Osteocyte (in vitro differentiated cells): ENCODE results near the gene PPP1R18. TPM values are rescaled to one million over a fixed set of nuclear protein-coding genes. Genes with fewer than 3 reads are reported as not detected.

Experiments
- DNase-seq: peaks from one replicate; pipeline ENCODE4 v3.0.0; 2021; ENCODE audit warnings: mixed read lengths; ENCODE audit not compliant: unreplicated experiment; ENCODE audit errors: extremely low spot score
- H3K27ac Mint-ChIP-seq: one replicate; pipeline ENCODE4 v1.8.0; 2021; ENCODE audit warnings: mild to moderate bottlenecking, mixed read lengths; ENCODE audit not compliant: unreplicated experiment
- H3K27me3 Mint-ChIP-seq: one replicate; pipeline ENCODE4 v1.8.0; 2021; ENCODE audit warnings: mixed read lengths; ENCODE audit not compliant: unreplicated experiment
- H3K36me3 Mint-ChIP-seq: one replicate; pipeline ENCODE4 v1.8.0; 2021; ENCODE audit warnings: mixed read lengths; ENCODE audit not compliant: unreplicated experiment
- H3K4me1 Mint-ChIP-seq: one replicate; pipeline ENCODE4 v1.8.0; 2021; ENCODE audit warnings: mixed read lengths; ENCODE audit not compliant: unreplicated experiment
- H3K4me3 Mint-ChIP-seq: one replicate; pipeline ENCODE4 v1.8.0; 2021; ENCODE audit warnings: mild to moderate bottlenecking, moderate library complexity, mixed read lengths; ENCODE audit not compliant: unreplicated experiment
- H3K9me3 Mint-ChIP-seq: one replicate; pipeline ENCODE4 v1.8.0; 2021; ENCODE audit warnings: mixed read lengths; ENCODE audit not compliant: unreplicated experiment
- CTCF ChIP-seq: fragments of 200-600 bp; sonication (generic); IDR thresholded peaks from 2 replicates; pipeline ENCODE4 v1.5.0; 2021; ENCODE audit warnings: antibody characterized with exemption, mild to moderate bottlenecking, moderate library complexity
- total RNA-seq: library from RNA; stranded (reverse); gene quantifications from 2 replicates; pipeline ENCODE4 v1.2.1, GENCODE V29; 2021

Gene PPP1R18
- total RNA-seq, 1 donor from 2014 or later, result 134 TPM

GRCh38 chr6:30646450-30647241, 39.8 kb downstream of the PPP1R18 start, which contains the start of gene C6orf136:
C6orf136 (plus strand) TSS chr6:30647133; CDS start chr6:30647232, 99 bp downstream.
- Mint-ChIP-seq H3K27ac (peak within 1 kb of the TSS; percentile 74), H3K4me3 (peak within 1 kb of the TSS; percentile 83), H3K27me3 (no peaks in the 10 kb centered on the region), H3K36me3 (peaks cover 18% of the 10 kb centered on the region), H3K4me1 (peaks cover 15% of the 10 kb centered on the region), H3K9me3 (no peaks in the 10 kb centered on the region)
- TF ChIP-seq CTCF, result no peak
- peak; percentile 97 for DNase-seq

DNA sequence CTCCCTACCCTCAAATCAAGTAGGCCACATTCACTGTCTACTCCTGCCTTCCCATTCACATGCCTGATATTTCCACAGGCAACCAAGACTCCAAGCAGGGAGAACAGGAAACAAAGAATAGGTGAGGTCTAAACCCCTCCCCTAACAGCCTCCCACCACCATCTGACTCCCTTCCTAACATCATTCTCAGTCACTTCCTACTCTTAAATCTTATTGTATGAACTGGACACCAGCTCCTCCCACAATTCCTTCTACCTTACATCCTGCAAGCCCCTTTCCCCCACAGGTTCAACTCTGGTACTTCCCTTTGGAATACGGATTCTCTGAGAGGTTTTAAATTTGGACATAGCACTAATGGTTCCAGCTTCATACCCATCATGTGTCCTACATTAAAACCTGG, 40.5 kb downstream of the PPP1R18 start:
- TF ChIP-seq CTCF, result no peak
- Mint-ChIP-seq H3K36me3 (peaks cover 19% of the 10 kb centered on the region), H3K27me3 (no peaks in the 10 kb centered on the region), H3K9me3 (no peaks in the 10 kb centered on the region), H3K4me1 (peaks cover 15% of the 10 kb centered on the region), H3K4me3 (peak overlapping the region; percentile 83), H3K27ac (peak overlapping the region; percentile 4)
- DNase-seq, result no peak

- Mint-ChIP-seq H3K4me1 (peaks cover 15% of the 10 kb centered on the region), H3K27me3 (no peaks in the 10 kb centered on the region), H3K36me3 (peaks cover 22% of the 10 kb centered on the region), H3K27ac (no peak overlapping the region), H3K4me3 (no peak overlapping the region), H3K9me3 (no peaks in the 10 kb centered on the region)
- no peak for DNase-seq
- no peak for TF ChIP-seq CTCF
Observed at GRCh38 chr6:30644769-30645168, 41.7 kb downstream of the PPP1R18 start.

GRCh38 chr6:30643656-30644055, 42.8 kb downstream of the PPP1R18 start:
- Mint-ChIP-seq H3K36me3 (peaks cover 22% of the 10 kb centered on the region), H3K4me3 (no peak overlapping the region), H3K4me1 (peaks cover 15% of the 10 kb centered on the region), H3K27me3 (no peaks in the 10 kb centered on the region), H3K9me3 (no peaks in the 10 kb centered on the region), H3K27ac (no peak overlapping the region)
- DNase-seq, result no peak
- no peak for TF ChIP-seq CTCF

- peaks cover under 1% of the 10 kb centered on the region for H3K4me1 Mint-ChIP-seq
- H3K27me3 Mint-ChIP-seq, result no peaks in the 10 kb centered on the region
- H3K27ac Mint-ChIP-seq, result no peak overlapping the region
- peaks cover 26% of the 10 kb centered on the region for H3K36me3 Mint-ChIP-seq
- TF ChIP-seq CTCF, result no peak
- no peak for DNase-seq
- no peak overlapping the region for H3K4me3 Mint-ChIP-seq
- no peaks in the 10 kb centered on the region for H3K9me3 Mint-ChIP-seq
Observed at GRCh38 chr6:30641048-30641447, 45.4 kb downstream of the PPP1R18 start.
